Uterus (tissue), 2 donors: Measurements from ENCODE around the gene TTC31.

Source experiments
- POLR2A ChIP-seq, 2 donors: fragments of 450-650 bp; IDR thresholded peaks; one replicate each; pipeline ENCODE4 v1.6.1; 2016; ENCODE audit warnings: antibody characterized with exemption in 2 of 2, mild to moderate bottlenecking in 1 of 2, moderate library complexity in 1 of 2
- TF ChIP-seq, protein P1 (sequence below), 4 experiments: fragments of 200-600 bp in 2 of 4; fragments of 450-650 bp in 2 of 4; sonication (generic) in 2 of 4; IDR thresholded peaks; one replicate each; pipeline ENCODE4 v1.5.1; 2016 to 2019; ENCODE audit warnings: antibody characterized with exemption in 4 of 4, mild to moderate bottlenecking in 2 of 4, moderate library complexity in 1 of 4

DNA sequence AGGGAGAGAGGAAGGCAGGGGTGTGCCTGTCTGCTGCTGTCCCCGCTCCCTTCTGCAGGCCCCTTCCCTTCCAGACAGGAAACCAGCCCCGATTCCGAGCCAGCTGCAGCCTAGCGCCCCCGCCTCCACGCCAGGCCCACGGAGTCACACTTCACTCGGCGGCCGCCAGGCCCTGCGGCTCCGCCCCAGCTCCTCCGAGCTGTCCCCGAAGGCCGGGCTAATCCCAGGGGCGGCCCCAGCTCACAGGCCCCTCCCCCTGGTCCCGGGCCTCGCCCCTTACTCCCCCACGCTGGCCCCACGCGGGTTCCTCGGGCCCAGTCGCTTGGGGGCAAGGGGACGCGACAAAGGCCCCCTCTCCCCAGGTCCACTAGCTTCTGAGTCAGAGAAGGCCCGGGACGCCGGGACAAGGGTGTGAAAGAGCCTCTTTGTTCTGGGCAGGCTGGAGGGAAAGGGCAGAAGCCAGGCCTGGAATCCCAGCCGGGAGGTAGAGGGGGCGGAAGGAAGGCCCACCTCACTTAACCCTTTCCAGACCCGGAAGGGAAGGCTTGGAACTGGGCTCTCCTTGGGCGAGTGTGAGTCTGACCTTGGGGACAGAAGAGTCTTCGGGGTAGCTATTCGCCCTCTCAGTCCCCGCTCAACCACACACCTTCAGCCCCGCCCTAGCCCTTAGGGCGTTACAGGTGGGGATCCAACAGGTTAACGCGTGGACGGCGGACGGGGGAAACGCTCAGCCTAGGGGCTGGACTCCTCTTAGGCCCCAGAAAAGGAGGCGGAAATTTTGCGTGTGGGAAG lies 42.3 kb upstream of the TTC31 start:
- TF ChIP-seq, protein P1, sequence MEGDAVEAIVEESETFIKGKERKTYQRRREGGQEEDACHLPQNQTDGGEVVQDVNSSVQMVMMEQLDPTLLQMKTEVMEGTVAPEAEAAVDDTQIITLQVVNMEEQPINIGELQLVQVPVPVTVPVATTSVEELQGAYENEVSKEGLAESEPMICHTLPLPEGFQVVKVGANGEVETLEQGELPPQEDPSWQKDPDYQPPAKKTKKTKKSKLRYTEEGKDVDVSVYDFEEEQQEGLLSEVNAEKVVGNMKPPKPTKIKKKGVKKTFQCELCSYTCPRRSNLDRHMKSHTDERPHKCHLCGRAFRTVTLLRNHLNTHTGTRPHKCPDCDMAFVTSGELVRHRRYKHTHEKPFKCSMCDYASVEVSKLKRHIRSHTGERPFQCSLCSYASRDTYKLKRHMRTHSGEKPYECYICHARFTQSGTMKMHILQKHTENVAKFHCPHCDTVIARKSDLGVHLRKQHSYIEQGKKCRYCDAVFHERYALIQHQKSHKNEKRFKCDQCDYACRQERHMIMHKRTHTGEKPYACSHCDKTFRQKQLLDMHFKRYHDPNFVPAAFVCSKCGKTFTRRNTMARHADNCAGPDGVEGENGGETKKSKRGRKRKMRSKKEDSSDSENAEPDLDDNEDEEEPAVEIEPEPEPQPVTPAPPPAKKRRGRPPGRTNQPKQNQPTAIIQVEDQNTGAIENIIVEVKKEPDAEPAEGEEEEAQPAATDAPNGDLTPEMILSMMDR (IDR thresholded peaks at IDR 0.05) = peak in 3 of 4 experiments; percentile 16 to 58 (median 43)
- peak; percentile 46 to 50 for TF ChIP-seq POLR2A (IDR thresholded peaks at IDR 0.05)
